ENCODE data around the gene LIF.
A peak's percentile ranks its signal among the peaks of the same experiment; 100 is the strongest.

LIF gene

DNA sequence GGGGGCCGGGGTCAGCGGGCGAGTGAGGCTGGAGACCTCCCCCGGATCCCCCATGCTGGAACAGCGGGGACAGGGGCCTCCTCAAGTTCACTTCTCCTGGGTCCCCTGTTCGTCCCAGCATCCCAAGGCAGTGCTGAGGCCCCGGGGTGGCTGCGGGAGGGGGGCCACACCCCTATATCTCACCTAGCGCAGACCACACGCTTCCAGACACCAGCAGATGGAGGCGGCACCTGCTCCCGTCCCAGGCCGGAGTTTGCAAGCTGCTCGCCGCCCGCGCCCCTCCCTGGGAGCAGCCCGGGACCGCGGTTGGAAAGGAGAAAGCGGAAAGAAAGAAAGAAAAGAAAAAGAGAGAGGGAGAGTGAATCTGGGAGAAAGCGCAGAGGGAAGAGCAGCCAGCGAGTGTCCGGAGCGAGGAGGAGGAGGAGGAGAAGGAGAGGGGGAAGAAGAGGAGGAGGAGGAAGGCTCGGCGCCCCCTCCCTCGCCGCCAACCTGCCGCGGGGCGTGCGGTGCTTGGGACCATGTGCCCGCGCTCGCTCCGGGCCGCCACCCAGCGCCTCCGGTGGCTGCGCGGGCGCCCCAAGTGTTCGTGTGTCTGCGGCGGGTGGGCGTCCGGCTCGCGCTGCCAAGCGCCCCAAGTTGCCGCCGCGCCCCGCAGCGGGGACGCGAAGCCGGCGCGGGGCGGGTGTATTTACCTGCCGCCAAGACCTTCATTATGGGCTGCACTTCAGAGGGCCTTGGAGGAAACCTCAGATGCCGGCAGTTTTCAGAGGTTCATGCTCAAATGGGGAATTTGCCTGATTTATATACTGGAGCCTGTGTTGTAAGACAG lies at the start of gene LIF:
Gene LIF, minus strand, starts transcription at position 775 of the 829 bp plus-strand sequence. Its CDS starts 64 bp downstream, at position 711.
- Histone ChIP-seq H3K4me3 (ENCODE audit: low read depth in 1 of 2, low read length in 2 of 2) (peak within 1 kb of the TSS; percentile 57 to 59), H3K9me3 (ENCODE audit: control insufficient read depth in 1 of 2, low read length in 2 of 2) (no peaks in the 10 kb centered on the region), H3K27ac (ENCODE audit: low read length) (peak within 1 kb of the TSS; percentile 69), H3K27me3 (ENCODE audit: low read depth, low read length) (peaks cover 4% of the 10 kb centered on the region), H3K4me1 (ENCODE audit: control insufficient read depth in 1 of 2, insufficient read depth in 2 of 2, low read length in 2 of 2) (peaks cover 3 to 11% of the 10 kb centered on the region in 2 donors), H3K36me3 (ENCODE audit: control insufficient read depth in 1 of 2, insufficient read depth in 2 of 2, low read length in 2 of 2) (peaks cover 0 to 6% of the 10 kb centered on the region in 2 donors)

DNA sequence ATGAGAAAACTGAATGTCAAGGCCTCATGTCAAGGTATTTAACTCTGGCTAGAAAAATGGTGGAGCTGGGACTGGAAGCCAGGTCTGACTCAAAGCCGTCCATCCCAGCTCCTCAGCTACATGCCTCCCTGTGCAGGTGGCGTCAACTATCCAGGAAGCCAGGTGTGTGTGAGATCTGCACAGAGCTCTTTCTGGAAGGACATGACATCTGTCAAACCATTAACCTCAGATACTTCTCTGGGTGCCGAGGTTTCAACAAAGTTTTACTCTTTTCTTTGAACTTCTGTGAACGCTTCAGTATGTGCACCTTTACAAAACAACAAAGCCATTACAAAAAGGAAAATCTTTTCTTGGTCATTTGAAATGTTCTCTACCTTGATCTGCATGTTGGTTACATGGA lies 49.8 kb upstream of the LIF start:
- H3K9me3 ChIP-seq (ENCODE audit: control insufficient read depth in 1 of 2, low read length in 2 of 2), result no peaks in the 10 kb centered on the region
- H3K4me3 ChIP-seq (ENCODE audit: low read depth in 1 of 2, low read length in 2 of 2), result no peak overlapping the region
- no peaks in the 10 kb centered on the region for H3K27me3 ChIP-seq (ENCODE audit: low read depth, low read length)
- peaks cover under 1 to 12% of the 10 kb centered on the region in 2 donors for H3K4me1 ChIP-seq (ENCODE audit: control insufficient read depth in 1 of 2, insufficient read depth in 2 of 2, low read length in 2 of 2)
- peaks cover 58 to 74% of the 10 kb centered on the region in 2 donors for H3K36me3 ChIP-seq (ENCODE audit: control insufficient read depth in 1 of 2, insufficient read depth in 2 of 2, low read length in 2 of 2)
- H3K27ac ChIP-seq (ENCODE audit: low read length), result no peak overlapping the region

DNA sequence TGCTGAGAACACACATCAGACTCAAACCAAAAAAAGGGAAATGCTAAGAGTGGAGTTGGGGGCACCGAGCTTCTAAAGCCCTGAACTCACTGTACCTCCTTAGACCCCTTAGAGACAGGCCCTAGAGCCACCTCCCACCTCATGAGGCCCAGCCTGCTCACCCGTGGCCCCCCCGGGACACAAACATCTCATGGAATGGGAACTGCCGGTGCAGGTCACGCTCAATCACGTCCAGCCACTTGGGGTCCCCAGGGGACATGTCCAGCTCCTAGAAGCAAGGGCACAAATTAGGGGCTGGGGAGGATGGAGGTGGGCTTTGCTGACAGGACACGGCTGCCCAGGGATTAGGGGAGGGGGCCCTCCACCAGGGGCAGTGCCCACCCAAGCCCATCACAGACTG lies 49.0 kb upstream of the LIF start:
- H3K9me3 ChIP-seq (ENCODE audit: control insufficient read depth in 1 of 2, low read length in 2 of 2), result no peaks in the 10 kb centered on the region
- peaks cover 4 to 14% of the 10 kb centered on the region in 2 donors for H3K4me1 ChIP-seq (ENCODE audit: control insufficient read depth in 1 of 2, insufficient read depth in 2 of 2, low read length in 2 of 2)
- H3K36me3 ChIP-seq (ENCODE audit: control insufficient read depth in 1 of 2, insufficient read depth in 2 of 2, low read length in 2 of 2), result peaks cover 51 to 67% of the 10 kb centered on the region in 2 donors

DNA sequence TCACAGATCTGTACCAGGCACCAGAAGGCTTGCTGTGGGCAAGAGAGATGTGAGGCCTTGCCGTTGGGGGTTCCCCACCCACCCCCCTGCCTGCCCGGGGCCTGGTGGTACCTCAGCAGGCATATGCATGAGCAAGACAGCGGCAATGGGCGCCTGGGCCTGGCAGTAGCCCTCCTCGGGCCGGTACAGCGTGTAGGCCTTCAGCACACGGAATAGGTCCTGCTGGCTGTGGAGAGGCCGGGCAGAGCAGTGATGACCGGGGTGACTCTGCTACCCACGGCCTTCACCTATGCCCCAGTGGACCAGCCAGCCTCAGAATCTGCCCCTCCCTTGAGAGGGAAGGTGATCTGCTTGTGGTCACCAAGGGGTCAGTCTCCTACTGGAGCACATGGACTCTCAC lies 48.3 kb upstream of the LIF start:
- Histone ChIP-seq H3K27ac (ENCODE audit: low read length) (no peak overlapping the region), H3K4me1 (ENCODE audit: control insufficient read depth in 1 of 2, insufficient read depth in 2 of 2, low read length in 2 of 2) (peaks cover 11 to 21% of the 10 kb centered on the region in 2 donors), H3K9me3 (ENCODE audit: control insufficient read depth in 1 of 2, low read length in 2 of 2) (no peaks in the 10 kb centered on the region), H3K27me3 (ENCODE audit: low read depth, low read length) (no peaks in the 10 kb centered on the region), H3K4me3 (ENCODE audit: low read depth in 1 of 2, low read length in 2 of 2) (no peak overlapping the region), H3K36me3 (ENCODE audit: control insufficient read depth in 1 of 2, insufficient read depth in 2 of 2, low read length in 2 of 2) (peaks cover 49 to 60% of the 10 kb centered on the region in 2 donors)

More for the DNA sequence above, 49.0 kb upstream of the LIF start:
- Histone ChIP-seq H3K27me3 (ENCODE audit: low read depth, low read length) (no peaks in the 10 kb centered on the region), H3K4me3 (ENCODE audit: low read depth in 1 of 2, low read length in 2 of 2) (no peak overlapping the region), H3K27ac (ENCODE audit: low read length) (no peak overlapping the region)

- Histone ChIP-seq H3K4me3 (ENCODE audit: low read depth in 1 of 2, low read length in 2 of 2) (no peak overlapping the region), H3K4me1 (ENCODE audit: control insufficient read depth in 1 of 2, insufficient read depth in 2 of 2, low read length in 2 of 2) (peaks cover 11 to 22% of the 10 kb centered on the region in 2 donors), H3K27me3 (ENCODE audit: low read depth, low read length) (no peaks in the 10 kb centered on the region), H3K9me3 (ENCODE audit: control insufficient read depth in 1 of 2, low read length in 2 of 2) (no peaks in the 10 kb centered on the region), H3K27ac (ENCODE audit: low read length) (no peak overlapping the region), H3K36me3 (ENCODE audit: control insufficient read depth in 1 of 2, insufficient read depth in 2 of 2, low read length in 2 of 2) (peaks cover 46 to 60% of the 10 kb centered on the region in 2 donors)
Observed at GRCh38 chr22:30294066-30294465, 47.5 kb upstream of the LIF start.

DNA sequence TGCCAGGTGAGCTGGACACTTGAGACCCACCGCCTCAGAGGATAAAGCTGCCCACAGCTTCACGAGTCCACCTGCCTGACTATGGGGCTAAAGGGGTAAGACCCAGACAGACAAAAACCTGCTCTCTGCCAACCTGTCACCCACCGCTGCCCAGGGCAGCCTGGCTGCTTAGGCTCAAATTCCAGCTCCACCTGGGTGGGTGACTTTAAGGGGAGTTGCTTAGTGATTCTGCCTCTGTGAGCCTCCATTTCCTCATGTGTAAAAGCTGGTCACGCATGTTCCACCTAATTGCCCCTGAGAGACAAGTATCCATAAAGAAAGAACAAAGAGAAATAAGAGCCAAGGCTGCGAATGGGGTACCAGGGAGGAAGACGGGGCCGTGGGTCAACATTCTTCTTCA lies 46.5 kb upstream of the LIF start:
- Histone ChIP-seq H3K27ac (ENCODE audit: low read length) (no peak overlapping the region), H3K4me3 (ENCODE audit: low read depth in 1 of 2, low read length in 2 of 2) (no peak overlapping the region), H3K27me3 (ENCODE audit: low read depth, low read length) (no peaks in the 10 kb centered on the region), H3K36me3 (ENCODE audit: control insufficient read depth in 1 of 2, insufficient read depth in 2 of 2, low read length in 2 of 2) (peaks cover 41 to 60% of the 10 kb centered on the region in 2 donors), H3K4me1 (ENCODE audit: control insufficient read depth in 1 of 2, insufficient read depth in 2 of 2, low read length in 2 of 2) (peaks cover 17 to 26% of the 10 kb centered on the region in 2 donors), H3K9me3 (ENCODE audit: control insufficient read depth in 1 of 2, low read length in 2 of 2) (no peaks in the 10 kb centered on the region)

- Histone ChIP-seq H3K9me3 (ENCODE audit: control insufficient read depth in 1 of 2, low read length in 2 of 2) (no peaks in the 10 kb centered on the region), H3K4me1 (ENCODE audit: control insufficient read depth in 1 of 2, insufficient read depth in 2 of 2, low read length in 2 of 2) (peaks cover 19 to 30% of the 10 kb centered on the region in 2 donors), H3K4me3 (ENCODE audit: low read depth in 1 of 2, low read length in 2 of 2) (no peak overlapping the region), H3K27ac (ENCODE audit: low read length) (peak overlapping the region; percentile 77), H3K27me3 (ENCODE audit: low read depth, low read length) (no peaks in the 10 kb centered on the region), H3K36me3 (ENCODE audit: control insufficient read depth in 1 of 2, insufficient read depth in 2 of 2, low read length in 2 of 2) (peaks cover 36 to 52% of the 10 kb centered on the region in 2 donors)
Observed at GRCh38 chr22:30292069-30292970, 45.8 kb upstream of the LIF start.

DNA sequence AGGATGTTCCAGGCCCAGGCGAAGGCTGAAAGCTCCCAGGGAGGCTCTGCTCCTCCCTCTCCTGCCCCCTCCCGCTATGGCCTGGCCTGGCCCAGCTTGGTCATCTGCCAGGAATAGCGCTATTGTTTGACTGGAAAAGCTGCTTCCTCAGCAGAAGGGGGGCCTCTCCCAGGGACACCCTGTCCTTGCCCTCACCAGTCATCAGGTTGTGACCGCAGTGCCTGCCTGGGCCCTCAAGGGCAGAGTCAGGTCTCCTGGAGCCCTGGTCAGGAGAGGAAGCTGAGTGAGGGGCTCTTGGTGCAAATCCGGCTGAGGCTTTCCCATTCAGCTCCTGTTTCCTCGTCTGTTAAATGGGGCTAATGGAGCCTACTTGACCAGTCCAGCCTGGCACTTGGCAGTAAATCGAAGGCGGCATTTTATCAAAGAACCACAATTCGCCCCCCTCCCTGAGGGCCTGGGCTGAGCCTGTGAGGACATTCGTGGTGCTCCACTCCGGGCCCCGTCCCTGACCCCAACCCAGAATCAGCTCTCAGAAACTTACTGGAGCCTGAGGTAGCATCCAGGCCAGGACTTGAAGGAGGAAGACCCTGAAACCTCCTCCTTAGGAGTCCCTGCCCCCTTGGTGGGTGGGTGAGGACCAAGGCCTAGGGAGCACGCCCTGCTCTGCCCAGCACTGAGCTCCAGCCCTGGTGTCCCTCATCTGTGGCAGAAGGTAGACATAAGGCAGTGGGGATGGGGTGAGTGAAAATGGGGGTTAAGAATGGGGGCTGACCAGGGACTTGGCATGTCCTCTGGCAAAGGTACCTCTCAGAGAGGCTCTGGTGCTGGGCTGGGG lies 44.7 kb upstream of the LIF start:
- peaks cover 19 to 30% of the 10 kb centered on the region in 2 donors for H3K4me1 ChIP-seq (ENCODE audit: control insufficient read depth in 1 of 2, insufficient read depth in 2 of 2, low read length in 2 of 2)
- H3K4me3 ChIP-seq (ENCODE audit: low read depth in 1 of 2, low read length in 2 of 2), result peak overlapping the region in 1 of 2 donors; percentile 89
- no peaks in the 10 kb centered on the region for H3K9me3 ChIP-seq (ENCODE audit: control insufficient read depth in 1 of 2, low read length in 2 of 2)
- no peaks in the 10 kb centered on the region for H3K27me3 ChIP-seq (ENCODE audit: low read depth, low read length)
- H3K27ac ChIP-seq (ENCODE audit: low read length), result peak overlapping the region; percentile 77
- H3K36me3 ChIP-seq (ENCODE audit: control insufficient read depth in 1 of 2, insufficient read depth in 2 of 2, low read length in 2 of 2), result peaks cover 29 to 44% of the 10 kb centered on the region in 2 donors

DNA sequence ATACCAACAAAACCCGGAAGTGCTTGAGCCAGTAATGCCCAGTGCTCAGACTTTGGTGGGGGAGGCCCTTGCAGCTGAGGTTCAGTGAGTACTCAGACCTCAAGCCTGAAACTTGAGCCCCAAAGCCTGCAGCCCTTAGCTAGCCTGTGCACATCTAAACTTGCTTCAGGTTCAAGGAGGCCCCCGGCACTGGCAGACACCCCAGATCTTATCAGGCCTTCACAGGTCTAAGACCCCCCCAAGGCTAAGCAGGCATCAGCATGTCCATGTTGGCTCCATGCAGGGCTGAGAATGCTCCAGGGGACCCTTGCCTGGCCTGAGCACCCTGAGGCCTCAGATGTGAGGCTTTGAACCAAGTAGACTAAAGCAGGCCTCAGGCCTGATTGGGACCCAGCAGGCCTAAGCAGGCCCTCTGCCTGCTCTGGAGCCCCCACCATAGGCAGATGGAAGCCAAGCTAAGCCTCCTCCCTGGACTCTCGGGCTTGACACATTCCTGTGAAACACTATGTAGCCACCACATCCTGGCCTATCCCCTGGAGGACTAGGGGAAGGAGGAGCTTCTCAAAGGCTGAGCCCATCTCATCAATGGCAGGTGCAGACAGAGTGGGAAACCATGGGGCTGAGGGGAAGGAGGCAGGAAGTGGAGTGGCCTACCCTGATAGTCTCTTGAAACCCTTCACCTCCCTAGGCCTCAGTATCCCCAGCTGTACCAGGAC lies 43.9 kb upstream of the LIF start:
- H3K36me3 ChIP-seq (ENCODE audit: control insufficient read depth in 1 of 2, insufficient read depth in 2 of 2, low read length in 2 of 2), result peaks cover 21 to 42% of the 10 kb centered on the region in 2 donors
- peaks cover 19 to 30% of the 10 kb centered on the region in 2 donors for H3K4me1 ChIP-seq (ENCODE audit: control insufficient read depth in 1 of 2, insufficient read depth in 2 of 2, low read length in 2 of 2)
- H3K4me3 ChIP-seq (ENCODE audit: low read depth in 1 of 2, low read length in 2 of 2), result peak overlapping the region; percentile 33 to 89

GRCh38 chr22:30289980-30290313 lies 43.4 kb upstream of the LIF start:
- H3K36me3 ChIP-seq (ENCODE audit: control insufficient read depth in 1 of 2, insufficient read depth in 2 of 2, low read length in 2 of 2), result peaks cover 16 to 42% of the 10 kb centered on the region in 2 donors
- H3K27me3 ChIP-seq (ENCODE audit: low read depth, low read length), result no peaks in the 10 kb centered on the region
- peak overlapping the region; percentile 77 for H3K27ac ChIP-seq (ENCODE audit: low read length)
- H3K9me3 ChIP-seq (ENCODE audit: control insufficient read depth in 1 of 2, low read length in 2 of 2), result no peaks in the 10 kb centered on the region
- peaks cover 19 to 30% of the 10 kb centered on the region in 2 donors for H3K4me1 ChIP-seq (ENCODE audit: control insufficient read depth in 1 of 2, insufficient read depth in 2 of 2, low read length in 2 of 2)
- H3K4me3 ChIP-seq (ENCODE audit: low read depth in 1 of 2, low read length in 2 of 2), result peak overlapping the region; percentile 33 to 89

More for the DNA sequence above, 43.9 kb upstream of the LIF start:
- H3K9me3 ChIP-seq (ENCODE audit: control insufficient read depth in 1 of 2, low read length in 2 of 2), result no peaks in the 10 kb centered on the region
- peak overlapping the region; percentile 77 for H3K27ac ChIP-seq (ENCODE audit: low read length)
- no peaks in the 10 kb centered on the region for H3K27me3 ChIP-seq (ENCODE audit: low read depth, low read length)
